Activated naive CD4-positive, alpha-beta T cell treated with Interleukin-2 at 50 U/mL for 16 hours (primary cell): ENCODE measurements around the gene CAPZA1.

ENCODE experiments used
- DNase-seq: peaks from one replicate; pipeline ENCODE4 v3.0.0-alpha.2; 2020

Gene CAPZA1

DNA sequence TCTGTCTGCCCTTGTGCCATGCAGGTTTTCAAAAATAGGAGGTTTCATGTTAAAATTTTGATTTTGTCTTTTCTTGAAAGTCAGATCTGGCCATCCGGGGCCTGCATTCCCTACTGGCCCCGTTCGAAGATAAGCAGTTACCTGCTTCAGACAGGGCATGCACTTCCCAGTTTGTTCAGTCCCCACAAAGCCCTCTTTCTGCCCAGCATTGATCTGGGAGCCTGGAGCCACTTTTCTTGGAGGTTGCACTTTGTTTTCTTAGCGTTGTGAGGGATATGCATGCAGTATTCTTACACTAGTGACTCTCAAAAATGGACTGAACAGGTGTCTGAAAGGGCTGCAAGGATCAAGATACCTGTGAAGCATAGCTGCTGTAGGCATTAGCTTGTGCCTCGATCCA is 66.3 kb downstream of the CAPZA1 start:
- no peak for DNase-seq

DNA sequence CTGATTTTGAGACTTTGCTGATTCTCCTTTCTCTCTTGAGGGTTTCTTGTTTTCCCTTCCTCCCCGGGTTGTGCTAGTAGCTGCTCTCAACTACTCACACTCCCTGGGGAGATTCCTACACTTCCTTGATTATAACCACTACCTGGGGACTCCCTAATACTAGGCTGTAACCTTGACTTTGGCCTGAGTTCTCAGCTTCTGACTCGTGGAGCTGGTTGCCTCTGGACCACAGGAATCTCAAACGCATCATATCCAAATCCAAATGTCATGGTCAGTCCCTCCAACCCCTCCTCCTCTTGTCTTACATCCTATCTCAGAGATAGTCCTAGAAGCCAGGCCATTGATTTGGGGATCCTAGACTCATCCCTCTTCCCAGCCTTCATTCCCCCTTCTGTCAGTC is 66.8 kb downstream of the CAPZA1 start:
- DNase-seq: no peak

- no peak for DNase-seq
Observed at GRCh38 chr1:112686835-112687234, 67.2 kb downstream of the CAPZA1 start.

DNA sequence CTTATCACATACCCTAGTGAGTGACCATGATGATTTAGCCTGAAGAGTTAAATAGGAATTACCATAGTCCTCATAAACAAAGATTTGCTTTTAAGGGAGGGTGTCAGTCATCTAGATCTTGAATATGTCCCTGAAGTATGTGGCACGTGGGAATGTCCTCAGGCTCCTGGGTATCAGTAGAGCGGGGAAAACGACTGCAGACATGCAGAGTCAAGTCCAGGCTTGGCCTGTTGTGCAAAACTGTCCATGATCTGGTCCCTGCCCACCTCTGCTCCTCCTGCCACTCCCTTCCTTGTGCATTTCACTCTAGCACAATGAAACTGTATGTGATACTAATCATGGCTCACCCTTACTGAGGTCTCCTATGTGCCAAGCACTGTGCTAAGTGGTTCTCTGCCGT is 67.7 kb downstream of the CAPZA1 start:
- no peak for DNase-seq

- DNase-seq: no peak
Observed at GRCh38 chr1:112687785-112688496, 68.3 kb downstream of the CAPZA1 start.

DNA sequence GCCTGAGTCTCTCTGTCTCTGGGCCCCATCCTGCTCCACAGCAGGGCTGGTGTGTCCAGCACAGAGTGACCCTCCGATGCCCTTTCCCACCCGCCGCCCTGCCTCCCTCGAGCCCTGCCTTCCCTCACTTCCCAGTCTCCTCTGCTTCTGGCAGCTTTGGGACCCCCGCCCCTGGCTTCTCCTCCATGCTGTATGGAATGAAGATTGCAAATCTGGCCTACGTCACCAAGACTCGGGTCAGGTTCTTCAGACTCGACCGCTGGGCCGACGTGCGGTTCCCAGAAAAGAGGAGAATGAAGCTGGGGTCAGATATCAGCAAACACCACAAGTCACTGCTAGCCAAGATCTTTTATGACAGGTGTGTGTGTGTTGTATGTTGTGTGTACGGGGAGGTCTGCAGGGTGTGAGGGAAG is 69.2 kb downstream of the CAPZA1 start:
- DNase-seq: no peak

DNA sequence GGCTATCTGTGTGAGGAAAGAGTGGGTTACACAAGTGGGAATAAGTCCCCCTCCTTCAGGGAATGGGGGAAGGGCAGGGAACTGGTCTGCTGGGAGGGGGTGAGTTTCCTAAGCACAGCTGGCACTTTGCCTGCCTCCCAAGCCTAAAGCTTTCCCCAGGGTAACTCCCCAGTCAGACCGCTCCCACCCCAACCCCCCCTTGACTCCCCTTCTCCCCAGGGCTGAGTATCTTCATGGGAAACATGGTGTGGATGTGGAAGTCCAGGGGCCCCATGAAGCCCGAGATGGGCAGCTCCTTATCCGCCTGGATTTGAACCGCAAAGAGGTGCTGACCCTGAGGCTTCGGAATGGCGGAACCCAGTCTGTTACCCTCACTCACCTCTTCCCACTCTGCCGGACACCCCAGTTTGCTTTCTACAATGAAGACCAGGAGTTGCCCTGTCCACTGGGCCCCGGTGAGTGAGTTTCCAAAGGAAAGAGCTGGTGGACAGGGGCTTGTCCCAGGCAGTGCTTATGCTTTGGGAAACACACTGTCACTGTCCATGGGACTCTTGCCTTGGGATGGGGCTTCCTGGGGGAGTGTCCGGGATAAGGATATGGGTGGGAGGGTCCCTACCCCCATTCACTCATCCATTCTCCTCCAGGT is 69.7 kb downstream of the CAPZA1 start:
- no peak for DNase-seq

- DNase-seq: no peak
Observed at GRCh38 chr1:112689842-112690237, 70.2 kb downstream of the CAPZA1 start.

DNA sequence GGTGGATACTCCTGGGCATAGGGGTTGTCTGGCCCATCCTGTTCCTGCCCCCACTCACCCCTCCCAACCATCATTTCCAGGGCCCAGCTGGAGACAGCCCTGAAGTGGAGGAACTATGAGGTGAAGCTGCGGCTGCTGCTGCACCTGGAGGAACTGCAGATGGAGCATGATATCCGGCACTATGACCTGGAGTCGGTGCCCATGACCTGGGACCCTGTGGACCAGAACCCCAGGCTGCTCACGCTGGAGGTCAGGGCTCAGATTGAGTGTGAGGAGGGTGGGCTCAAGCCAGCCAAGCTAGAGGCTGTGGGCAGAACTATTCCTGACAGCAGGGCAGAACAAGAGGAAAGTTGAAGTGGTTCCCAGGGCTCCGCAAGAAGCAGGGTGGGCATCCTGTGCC is 73.0 kb downstream of the CAPZA1 start:
- no peak for DNase-seq

DNA sequence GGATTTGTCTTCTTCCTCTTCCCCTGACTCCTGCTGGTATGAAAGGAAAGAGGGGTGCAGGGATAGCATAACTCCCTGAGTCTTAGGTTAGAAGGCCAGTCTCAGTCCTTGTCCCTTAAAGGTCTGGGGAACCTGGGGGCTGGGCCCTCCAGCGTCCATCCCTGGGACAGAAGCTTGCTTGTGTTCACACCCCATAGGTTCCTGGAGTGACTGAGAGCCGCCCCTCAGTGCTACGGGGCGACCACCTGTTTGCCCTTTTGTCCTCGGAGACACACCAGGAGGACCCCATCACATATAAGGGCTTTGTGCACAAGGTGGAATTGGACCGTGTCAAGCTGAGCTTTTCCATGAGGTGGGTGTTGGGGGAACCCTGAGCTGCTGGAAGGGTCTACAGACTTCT is 74.2 kb downstream of the CAPZA1 start:
- DNase-seq: no peak

GRCh38 chr1:112694363-112694929 is 74.8 kb downstream of the CAPZA1 start:
- no peak for DNase-seq

DNA sequence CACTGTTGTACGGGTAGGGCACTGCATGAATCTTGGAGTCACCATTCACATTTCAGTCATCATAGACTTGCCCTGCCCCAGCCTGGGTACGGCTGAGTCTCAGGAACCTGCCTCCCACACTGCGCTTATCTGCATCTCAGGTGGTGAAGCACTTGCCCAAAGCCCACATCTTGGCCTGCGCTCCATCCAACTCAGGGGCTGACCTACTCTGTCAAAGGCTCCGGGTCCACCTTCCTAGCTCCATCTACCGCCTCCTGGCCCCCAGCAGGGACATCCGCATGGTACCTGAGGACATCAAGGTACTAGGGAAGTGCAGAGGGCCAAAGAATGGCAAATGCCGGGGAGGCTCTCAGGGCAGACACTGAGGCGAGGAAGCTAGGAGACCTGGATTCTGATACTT is 75.6 kb downstream of the CAPZA1 start:
- no peak for DNase-seq

DNA sequence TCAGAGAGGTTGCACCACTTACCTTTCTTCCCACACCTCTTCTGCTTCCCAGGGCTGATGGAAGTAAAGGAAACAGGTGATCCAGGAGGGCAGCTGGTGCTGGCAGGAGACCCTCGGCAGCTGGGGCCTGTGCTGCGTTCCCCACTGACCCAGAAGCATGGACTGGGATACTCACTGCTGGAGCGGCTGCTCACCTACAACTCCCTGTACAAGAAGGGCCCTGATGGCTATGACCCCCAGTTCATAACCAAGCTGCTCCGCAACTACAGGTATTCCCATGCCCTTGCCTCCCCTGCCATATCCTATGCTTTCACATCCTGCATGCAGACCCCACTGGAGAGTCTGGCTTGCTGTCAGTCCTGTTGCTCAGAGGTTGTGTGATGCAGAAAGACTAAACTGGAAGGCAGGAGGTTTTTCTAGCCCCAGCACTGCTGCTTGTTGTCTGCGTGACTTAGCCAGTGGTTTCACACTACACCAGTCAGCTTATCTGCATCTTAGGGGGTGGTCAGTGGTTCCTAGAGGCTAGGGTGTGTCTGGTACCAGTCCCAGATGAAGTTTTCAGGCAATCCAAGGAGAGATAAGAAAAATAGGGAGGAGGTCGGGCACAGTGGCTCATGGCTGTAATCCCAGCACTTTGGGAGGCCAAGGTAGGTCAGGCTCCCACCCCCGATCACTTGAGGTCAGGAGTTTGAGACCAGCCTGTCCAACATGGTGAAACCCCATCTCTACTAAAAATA is 77.1 kb downstream of the CAPZA1 start:
- no peak for DNase-seq

GRCh38 chr1:112697781-112698201 is 78.2 kb downstream of the CAPZA1 start:
- DNase-seq: no peak

- no peak for DNase-seq
Observed at GRCh38 chr1:112698366-112699310, 79.0 kb downstream of the CAPZA1 start.

DNA sequence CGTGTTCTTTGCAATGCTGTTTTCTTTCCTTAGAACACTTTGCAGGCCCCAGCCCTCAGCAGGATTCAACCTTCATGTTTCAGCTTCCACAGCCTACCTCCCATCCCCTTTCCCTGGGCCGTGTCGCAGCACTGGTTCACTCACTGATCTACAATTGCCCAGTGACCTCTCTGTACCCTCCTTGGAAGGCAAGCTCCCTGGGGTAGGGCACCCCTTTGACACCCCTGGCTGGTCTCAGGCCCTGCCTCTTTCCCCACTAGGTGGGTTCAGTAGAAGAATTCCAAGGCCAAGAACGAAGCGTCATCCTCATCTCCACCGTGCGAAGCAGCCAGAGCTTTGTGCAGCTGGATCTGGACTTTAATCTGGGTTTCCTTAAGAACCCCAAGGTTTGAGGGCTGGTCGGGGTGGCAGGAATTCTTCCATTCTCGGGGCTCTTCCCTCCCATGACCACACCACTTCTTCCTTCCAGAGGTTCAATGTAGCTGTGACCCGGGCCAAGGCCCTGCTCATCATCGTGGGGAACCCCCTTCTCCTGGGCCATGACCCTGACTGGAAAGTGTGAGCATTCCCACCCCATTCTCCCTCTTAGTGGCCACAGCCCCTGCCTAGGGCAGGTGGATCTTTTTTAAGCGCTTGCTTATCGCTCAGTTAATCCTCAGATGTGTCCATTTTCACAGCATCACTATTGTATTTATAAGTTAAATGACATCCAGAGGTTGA is 80.0 kb downstream of the CAPZA1 start:
- no peak for DNase-seq

GRCh38 chr1:112700290-112701226 is 80.9 kb downstream of the CAPZA1 start:
- peak; percentile 66 for DNase-seq

DNA sequence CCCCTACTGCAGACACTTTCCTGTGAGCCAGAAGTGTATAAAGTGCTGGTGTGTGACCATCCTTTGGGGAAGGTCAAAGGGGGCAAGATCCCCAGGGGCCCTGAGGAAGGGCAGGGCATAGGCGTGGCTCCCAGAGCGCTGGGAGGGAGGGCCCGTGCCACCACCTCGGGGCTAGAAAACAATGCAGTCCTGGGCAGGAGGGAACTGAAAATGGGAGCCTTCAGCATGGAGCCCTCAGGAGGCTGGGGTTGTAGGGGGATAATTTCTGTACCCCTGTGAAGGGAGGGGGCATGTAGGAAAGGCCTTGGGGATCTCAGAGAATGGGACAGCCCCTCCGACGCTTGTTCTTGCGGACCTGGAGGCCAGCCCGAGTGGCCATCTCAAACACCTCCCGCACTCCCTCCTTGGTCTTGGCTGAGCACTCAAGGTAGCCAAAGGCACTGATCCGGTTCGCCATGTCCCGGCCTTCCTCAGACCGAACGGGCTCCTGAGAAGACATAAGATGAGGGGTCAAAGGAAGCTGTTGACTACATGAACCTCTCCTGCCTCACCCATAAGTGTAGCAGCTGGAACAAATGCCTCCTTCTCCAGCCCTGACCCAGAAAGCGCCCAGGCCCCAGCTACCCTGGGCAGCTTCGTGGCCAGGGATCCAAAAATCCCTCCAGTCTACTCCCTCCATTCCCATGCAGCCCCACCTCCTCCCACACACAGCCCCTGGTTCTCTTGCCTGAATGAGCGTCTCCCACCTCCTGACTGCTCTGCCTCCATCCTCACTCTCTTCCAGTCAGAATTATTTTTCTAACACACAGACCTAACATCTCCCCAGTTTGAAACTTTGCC is 81.8 kb downstream of the CAPZA1 start:
- DNase-seq: no peak

GRCh38 chr1:112702067-112702395 is 82.4 kb downstream of the CAPZA1 start:
- DNase-seq: no peak
